Measurements from ENCODE around the gene WDPCP.

Gene WDPCP

DNA sequence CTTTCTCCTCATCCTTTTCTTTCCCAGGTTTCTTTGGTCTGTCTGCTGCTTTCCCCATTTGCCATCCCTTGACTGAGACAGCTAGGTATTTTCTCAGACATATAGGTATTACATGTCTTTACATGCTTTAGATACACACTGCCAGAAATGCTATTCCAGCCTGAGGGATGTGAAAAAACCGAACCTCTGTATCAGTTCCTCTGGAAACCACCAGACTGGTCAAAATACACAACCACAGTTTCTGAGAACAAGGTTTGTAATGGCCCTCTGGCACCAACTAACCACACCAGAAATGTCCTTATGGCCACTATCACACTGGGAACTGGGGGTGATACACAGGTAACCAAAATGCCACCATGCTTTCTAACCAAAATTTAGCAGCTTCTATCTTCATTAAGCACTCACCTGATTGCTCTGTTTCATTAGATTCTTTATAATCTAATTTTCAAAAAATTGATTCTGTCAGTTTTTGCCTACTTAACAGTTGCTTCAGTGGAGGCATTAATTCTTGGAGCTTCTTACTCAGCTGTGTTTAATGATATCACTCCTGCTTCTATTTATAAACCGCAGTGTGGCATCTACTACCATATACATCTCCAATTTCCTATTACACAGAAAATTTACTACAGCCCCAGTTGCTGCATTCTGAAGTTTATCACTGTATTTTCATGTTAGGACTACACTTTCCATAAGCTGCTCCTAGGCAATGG is 243.5 kb downstream of the WDPCP start:
- H3K9me2 ChIP-seq (replicated peaks; ENCODE audit: control insufficient read depth, low read length): no peaks in the 10 kb centered on the region
- H3K4me3 ChIP-seq (ENCODE audit: low read length): no peak overlapping the region
- H3K4me1 ChIP-seq (ENCODE audit: control insufficient read depth, low read length): no peaks in the 10 kb centered on the region
- H3K79me2 ChIP-seq (ENCODE audit: control insufficient read depth, low read length): no peaks in the 10 kb centered on the region
- H3K27ac ChIP-seq (ENCODE audit: low read depth, low read length): no peak overlapping the region
- no peak overlapping the region for H3K4me2 ChIP-seq (ENCODE audit: low read length)
- TF ChIP-seq EZH2phosphoT487 (IDR thresholded peaks at IDR 0.05; ENCODE audit: borderline replicate concordance, low read length): no peak
- TF ChIP-seq, protein P1, sequence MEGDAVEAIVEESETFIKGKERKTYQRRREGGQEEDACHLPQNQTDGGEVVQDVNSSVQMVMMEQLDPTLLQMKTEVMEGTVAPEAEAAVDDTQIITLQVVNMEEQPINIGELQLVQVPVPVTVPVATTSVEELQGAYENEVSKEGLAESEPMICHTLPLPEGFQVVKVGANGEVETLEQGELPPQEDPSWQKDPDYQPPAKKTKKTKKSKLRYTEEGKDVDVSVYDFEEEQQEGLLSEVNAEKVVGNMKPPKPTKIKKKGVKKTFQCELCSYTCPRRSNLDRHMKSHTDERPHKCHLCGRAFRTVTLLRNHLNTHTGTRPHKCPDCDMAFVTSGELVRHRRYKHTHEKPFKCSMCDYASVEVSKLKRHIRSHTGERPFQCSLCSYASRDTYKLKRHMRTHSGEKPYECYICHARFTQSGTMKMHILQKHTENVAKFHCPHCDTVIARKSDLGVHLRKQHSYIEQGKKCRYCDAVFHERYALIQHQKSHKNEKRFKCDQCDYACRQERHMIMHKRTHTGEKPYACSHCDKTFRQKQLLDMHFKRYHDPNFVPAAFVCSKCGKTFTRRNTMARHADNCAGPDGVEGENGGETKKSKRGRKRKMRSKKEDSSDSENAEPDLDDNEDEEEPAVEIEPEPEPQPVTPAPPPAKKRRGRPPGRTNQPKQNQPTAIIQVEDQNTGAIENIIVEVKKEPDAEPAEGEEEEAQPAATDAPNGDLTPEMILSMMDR (IDR thresholded peaks at IDR 0.05; ENCODE audit: low read depth, low read length, poor library complexity, severe bottlenecking): no peak
- H4K20me1 ChIP-seq (ENCODE audit: control insufficient read depth, insufficient read depth, low read depth, low read length): no peaks in the 10 kb centered on the region
- no peaks in the 10 kb centered on the region for H3K36me3 ChIP-seq (ENCODE audit: control insufficient read depth, low read length)
- H3K27me3 ChIP-seq (ENCODE audit: control insufficient read depth, low read length): no peaks in the 10 kb centered on the region
- H3F3A ChIP-seq (ENCODE audit: control insufficient read depth, insufficient read depth): no peaks in the 10 kb centered on the region
- H3K9me3 ChIP-seq (ENCODE audit: control insufficient read depth, insufficient read depth, low read length): no peaks in the 10 kb centered on the region

- H3K9me2 ChIP-seq (replicated peaks; ENCODE audit: control insufficient read depth, low read length): no peaks in the 10 kb centered on the region
- H3K4me1 ChIP-seq (ENCODE audit: control insufficient read depth, low read length): no peaks in the 10 kb centered on the region
- no peaks in the 10 kb centered on the region for H3K27me3 ChIP-seq (ENCODE audit: control insufficient read depth, low read length)
- no peaks in the 10 kb centered on the region for H3K36me3 ChIP-seq (ENCODE audit: control insufficient read depth, low read length)
- no peak for TF ChIP-seq EZH2phosphoT487 (IDR thresholded peaks at IDR 0.05; ENCODE audit: borderline replicate concordance, low read length)
- TF ChIP-seq, protein P1 (IDR thresholded peaks at IDR 0.05; ENCODE audit: low read depth, low read length, poor library complexity, severe bottlenecking): no peak
- no peak overlapping the region for H3K4me3 ChIP-seq (ENCODE audit: low read length)
- no peaks in the 10 kb centered on the region for H3F3A ChIP-seq (ENCODE audit: control insufficient read depth, insufficient read depth)
- H3K27ac ChIP-seq (ENCODE audit: low read depth, low read length): no peak overlapping the region
- H3K79me2 ChIP-seq (ENCODE audit: control insufficient read depth, low read length): no peaks in the 10 kb centered on the region
- H4K20me1 ChIP-seq (ENCODE audit: control insufficient read depth, insufficient read depth, low read depth, low read length): no peaks in the 10 kb centered on the region
- no peak overlapping the region for H3K4me2 ChIP-seq (ENCODE audit: low read length)
- no peaks in the 10 kb centered on the region for H3K9me3 ChIP-seq (ENCODE audit: control insufficient read depth, insufficient read depth, low read length)
Measured at GRCh38 chr2:63343397-63344109, 244.7 kb downstream of the WDPCP start.

DNA sequence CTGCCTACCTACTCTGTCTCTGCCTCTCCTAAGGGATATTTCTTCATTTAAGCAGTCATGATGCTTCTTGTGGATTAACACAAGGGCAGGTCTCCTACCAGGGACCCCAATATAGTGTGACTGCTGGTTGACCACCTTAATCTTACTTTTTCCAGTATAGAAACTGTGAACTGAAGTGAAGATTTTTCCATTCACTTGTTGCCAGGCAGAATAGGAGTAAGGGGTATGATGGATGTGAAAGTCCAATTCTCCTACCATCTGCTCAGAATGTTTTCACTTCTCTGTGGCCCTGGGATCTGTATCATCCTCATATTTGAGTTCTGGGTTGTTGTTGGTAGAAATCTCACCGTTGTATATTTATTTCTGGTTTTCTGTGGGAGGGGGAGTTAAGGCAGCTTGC is 247.8 kb downstream of the WDPCP start:
- Histone ChIP-seq H3K27me3 (ENCODE audit: control insufficient read depth, low read length) (no peaks in the 10 kb centered on the region), H3K9me3 (ENCODE audit: control insufficient read depth, insufficient read depth, low read length) (no peaks in the 10 kb centered on the region), H3K4me1 (ENCODE audit: control insufficient read depth, low read length) (no peaks in the 10 kb centered on the region), H3K4me3 (ENCODE audit: low read length) (no peak overlapping the region), H3K79me2 (ENCODE audit: control insufficient read depth, low read length) (no peaks in the 10 kb centered on the region), H3K36me3 (ENCODE audit: control insufficient read depth, low read length) (no peaks in the 10 kb centered on the region), H3K4me2 (ENCODE audit: low read length) (no peak overlapping the region), H3K9me2 (replicated peaks; ENCODE audit: control insufficient read depth, low read length) (no peaks in the 10 kb centered on the region), H3F3A (ENCODE audit: control insufficient read depth, insufficient read depth) (no peaks in the 10 kb centered on the region), H4K20me1 (ENCODE audit: control insufficient read depth, insufficient read depth, low read depth, low read length) (no peaks in the 10 kb centered on the region), H3K27ac (ENCODE audit: low read depth, low read length) (no peak overlapping the region)
- no peak for TF ChIP-seq EZH2phosphoT487 (IDR thresholded peaks at IDR 0.05; ENCODE audit: borderline replicate concordance, low read length)
- TF ChIP-seq, protein P1 (IDR thresholded peaks at IDR 0.05; ENCODE audit: low read depth, low read length, poor library complexity, severe bottlenecking): no peak
